ENCODE data around the gene GMPR. TPM values are rescaled to one million over a fixed set of nuclear protein-coding genes. Genes with fewer than 3 reads are reported as not detected.

Gene GMPR
- total and polyA plus RNA-seq, 8 donors = 4.5 to 25.9 (median 7.0) TPM

- Histone ChIP-seq H3K4me1 (no peaks in the 10 kb centered on the region), H3K27me3 (no peaks in the 10 kb centered on the region), H3K36me3 (no peaks in the 10 kb centered on the region), H3K4me3 (no peak overlapping the region), H3K27ac (no peak overlapping the region), H3K9me3 (no peaks in the 10 kb centered on the region)
- DNase-seq (no peak), ATAC-seq (no peak), FAIRE-seq (no peak)
- 96 to 97% methylated on average over 5 of the region's 5 CpGs for WGBS, 2 donors
- TF ChIP-seq CTCF (IDR thresholded peaks at IDR 0.05) = no peak
- intact Hi-C loops (cut with DNase I) = no loop called here
These were observed 33.0 kb downstream of the GMPR start for GRCh38 chr6:16271428-16271827.

- WGBS, 2 donors = 51 to 60% methylated on average over 1 of the region's 1 CpG
- no peaks in the 10 kb centered on the region for H3K4me1 ChIP-seq
- no peak for TF ChIP-seq CTCF (IDR thresholded peaks at IDR 0.05)
These were observed 33.8 kb downstream of the GMPR start for GRCh38 chr6:16272201-16272600.

GRCh38 chr6:16273256-16273655, 34.9 kb downstream of the GMPR start:
- DNase-seq = no peak
- no peaks in the 10 kb centered on the region for H3K4me1 ChIP-seq
- 74 to 90% methylated on average over 1 of the region's 1 CpG for WGBS, 2 donors
- H3K27me3 ChIP-seq = no peaks in the 10 kb centered on the region
- no peak overlapping the region for H3K27ac ChIP-seq
- intact Hi-C loops (cut with DNase I) = no loop called here
- TF ChIP-seq CTCF (IDR thresholded peaks at IDR 0.05) = no peak
- no peak for FAIRE-seq
- H3K36me3 ChIP-seq = no peaks in the 10 kb centered on the region
- no peak overlapping the region for H3K4me3 ChIP-seq
- H3K9me3 ChIP-seq = no peaks in the 10 kb centered on the region
- ATAC-seq = no peak

More at GRCh38 chr6:16272201-16272600, 33.8 kb downstream of the GMPR start:
- no peak for ATAC-seq
- H3K27me3 ChIP-seq = no peaks in the 10 kb centered on the region
- intact Hi-C loops (cut with DNase I) = no loop called here
- no peak overlapping the region for H3K27ac ChIP-seq
- H3K36me3 ChIP-seq = no peaks in the 10 kb centered on the region
- no peak for DNase-seq
- no peak for FAIRE-seq
- no peak overlapping the region for H3K4me3 ChIP-seq
- no peaks in the 10 kb centered on the region for H3K9me3 ChIP-seq

- DNase-seq (no peak), ATAC-seq (no peak), FAIRE-seq (no peak)
- H3K36me3 ChIP-seq = no peaks in the 10 kb centered on the region
- no peak overlapping the region for H3K4me3 ChIP-seq
- H3K9me3 ChIP-seq = no peaks in the 10 kb centered on the region
- no peaks in the 10 kb centered on the region for H3K4me1 ChIP-seq
- intact Hi-C loops (cut with DNase I) = no loop called here
- TF ChIP-seq CTCF (IDR thresholded peaks at IDR 0.05) = no peak
- no peak overlapping the region for H3K27ac ChIP-seq
- WGBS, 2 donors = 91 to 92% methylated on average over 4 of the region's 4 CpGs
- H3K27me3 ChIP-seq = no peaks in the 10 kb centered on the region
These were observed 36.1 kb downstream of the GMPR start for GRCh38 chr6:16274483-16274882.

- peak in 4 of 6 donors; percentile 42 to 59 (median 47) for DNase-seq
- TF ChIP-seq CTCF (IDR thresholded peaks at IDR 0.05) = no peak
- Histone ChIP-seq H3K4me3 (no peak overlapping the region), H3K36me3 (no peaks in the 10 kb centered on the region), H3K27me3 (no peaks in the 10 kb centered on the region), H3K9me3 (no peaks in the 10 kb centered on the region), H3K27ac (no peak overlapping the region), H3K4me1 (no peaks in the 10 kb centered on the region)
- intact Hi-C loops (cut with DNase I) = no loop called here
- no peak for FAIRE-seq
- peak; percentile 63 to 76 (median 68) for ATAC-seq
- 66 to 72% methylated on average over 10 of the region's 10 CpGs for WGBS, 2 donors
These were observed 36.6 kb downstream of the GMPR start for GRCh38 chr6:16274885-16275589.
